Tibial nerve (tissue), 4 donors: ENCODE measurements around the gene ABCB11.

Experiments
- CTCF ChIP-seq, 5 experiments: fragments of 200-600 bp in 3 of 5; fragments of 450-650 bp in 2 of 5; sonication (generic) in 3 of 5; IDR thresholded peaks; one replicate each; pipeline ENCODE4 v1.5.1; 2016 to 2019; ENCODE audit warnings: antibody characterized with exemption in 5 of 5, mild to moderate bottlenecking in 3 of 5, moderate library complexity in 2 of 5
- EP300 ChIP-seq, 2 donors: sonication (generic); formaldehyde crosslinking; IDR thresholded peaks; one replicate each; pipeline ENCODE4 v1.6.1; 2017; ENCODE audit warnings: antibody characterized with exemption in 2 of 2, mild to moderate bottlenecking in 1 of 2
- POLR2A ChIP-seq, 2 donors: fragments of 450-650 bp; IDR thresholded peaks; one replicate each; pipeline ENCODE4 v1.6.1; 2017; ENCODE audit warnings: antibody characterized with exemption in 2 of 2, mild to moderate bottlenecking in 2 of 2, moderate library complexity in 2 of 2

- no peak for TF ChIP-seq CTCF (IDR thresholded peaks at IDR 0.05)
- TF ChIP-seq EP300 (IDR thresholded peaks at IDR 0.05) = no peak
- TF ChIP-seq POLR2A (IDR thresholded peaks at IDR 0.05) = no peak
Observed at GRCh38 chr2:168907940-168908662, 123.0 kb downstream of the ABCB11 start.
